Right lobe of liver (tissue), 4 donors: Measurements from ENCODE around the gene MAP4K3.

ENCODE experiments used
- CTCF ChIP-seq, 4 donors: fragments of 200-600 bp in 3 of 4; fragments of 450-650 bp in 1 of 4; IDR thresholded peaks; one replicate each; pipeline versions ENCODE4 v1.5.1 to v1.8.0; 2016 to 2022; ENCODE audit warnings: antibody characterized with exemption in 4 of 4, mild to moderate bottlenecking in 2 of 4
- POLR2A ChIP-seq: fragments of 450-650 bp; IDR thresholded peaks from one replicate; pipeline ENCODE4 v1.6.1; 2017; ENCODE audit warnings: antibody characterized with exemption, mild to moderate bottlenecking
- donor health status: DM: no; HTN: no; CAD: no.
- donor health status: DM: no; HTN: no; CAD: no.
- donor health status: DM: no; HTN: yes; CAD: no.

GRCh38 chr2:39409697-39410389, 27.2 kb downstream of the MAP4K3 start:
- TF ChIP-seq POLR2A (no peak), CTCF (IDR thresholded peaks at IDR 0.05) (no peak)
